ENCODE results near the gene CRYBG1. TPM values are rescaled to one million over a fixed set of nuclear protein-coding genes. Genes with fewer than 3 reads are reported as not detected.

Gene CRYBG1
- total and polyA plus RNA-seq, 10 of the 15 experiments (the other 5 are each of a cell fraction or from before 2014, with no cell fraction given) = 6.5 to 57.0 (median 25.2) TPM

- no peak for FAIRE-seq
- CTCF ChIA-PET = no interaction called here
Observed at GRCh38 chr6:106415921-106416320, 55.4 kb downstream of the CRYBG1 start.

GRCh38 chr6:106417572-106418147 lies 57.1 kb downstream of the CRYBG1 start:
- Histone ChIP-seq H3K79me2 (ENCODE audit: control insufficient read depth, insufficient read depth, low read length) (no peaks in the 10 kb centered on the region), H3K9ac (ENCODE audit: control insufficient read depth, insufficient read depth, low read length) (no peak overlapping the region), H3K36me3 (ENCODE audit: control insufficient read depth in 2 of 2, insufficient read depth in 2 of 2, low read length in 1 of 2) (no peaks in the 10 kb centered on the region), H3K4me2 (ENCODE audit: control insufficient read depth, insufficient read depth) (no peak overlapping the region), H3K4me3 (no peak overlapping the region), H3K9me3 (replicated peaks; ENCODE audit: control insufficient read depth, insufficient read depth, low read length) (no peaks in the 10 kb centered on the region; the same call in 2 of the 3 replicates), H2AFZ (ENCODE audit: control insufficient read depth, low read depth, low read length) (no peak overlapping the region), H3K27me3 (replicated peaks in 1 of 2; ENCODE audit: control insufficient read depth in 2 of 2, insufficient read depth in 2 of 2, low read length in 1 of 2) (0 out of 4 replicates have a peak, but pooled peaks cover 0 to 2% of the 10 kb centered on the region in 2 experiments), H3K4me1 (ENCODE audit: control insufficient read depth, insufficient read depth, low read length) (no peaks in the 10 kb centered on the region), H4K20me1 (ENCODE audit: control insufficient read depth, insufficient read depth) (no peaks in the 10 kb centered on the region), H3K27ac (ENCODE audit: control insufficient read depth, insufficient read depth) (no peak overlapping the region)
- ChIA-PET CTCF (interaction anchor here (1.0 to 1.4 kb wide), 2 partner anchors 20 to 78 kb away, joined by 3 to 4 read pairs; no protein-coding TSS in a partner anchor), RAD21 (ENCODE audit: unreplicated experiment) (no interaction called here), POLR2A (interaction anchor here (0.6 kb wide), 1 partner anchor 123 kb away, joined by 5 read pairs; no protein-coding TSS in a partner anchor), SMC1A (ENCODE audit: uncharacterized antibody, unreplicated experiment) (no interaction called here)
- intact Hi-C loops (cut with micrococcal nuclease; ENCODE audit: unreplicated experiment) (no loop called here), in situ Hi-C loops (cut with MboI) (no loop called here)
- ATAC-seq = no peak
- BruUV-seq (replicated peaks) = no TSS peak
- no peak for TF ChIP-seq NFXL1 (IDR thresholded peaks at IDR 0.05; ENCODE audit: borderline replicate concordance)
- no peak for TF ChIP-seq SMC3 (IDR thresholded peaks at IDR 0.05; ENCODE audit: borderline replicate concordance, low read length)
- FAIRE-seq = no peak
- no peak for DNase-seq (ENCODE audit: low read depth, low spot score)
- 51% methylated on average over 6 of the region's 6 CpGs for WGBS (ENCODE audit: insufficient coverage, insufficient replicate concordance, low lambda C conversion rate, missing lambda C conversion rate)

More at GRCh38 chr6:106415921-106416320, 55.4 kb downstream of the CRYBG1 start:
- H3K9ac ChIP-seq (ENCODE audit: control insufficient read depth, insufficient read depth, low read length) = no peak overlapping the region
- BruUV-seq (replicated peaks) = no TSS peak
- POLR2A ChIA-PET = no interaction called here
- H3K27me3 ChIP-seq (replicated peaks in 1 of 2; ENCODE audit: control insufficient read depth in 2 of 2, insufficient read depth in 2 of 2, low read length in 1 of 2) = 0 out of 4 replicates have a peak, but pooled peaks cover 0 to 2% of the 10 kb centered on the region in 2 experiments
- no peaks in the 10 kb centered on the region for H4K20me1 ChIP-seq (ENCODE audit: control insufficient read depth, insufficient read depth)
- DNase-seq (ENCODE audit: low read depth, low spot score) (no peak), ATAC-seq (no peak)
- SMC1A ChIA-PET (ENCODE audit: uncharacterized antibody, unreplicated experiment) = no interaction called here
- intact Hi-C loops (cut with micrococcal nuclease; ENCODE audit: unreplicated experiment) = no loop called here
- no peak overlapping the region for H3K4me3 ChIP-seq
- H3K9me3 ChIP-seq (replicated peaks; ENCODE audit: control insufficient read depth, insufficient read depth, low read length) = no peaks in the 10 kb centered on the region; the same call in 2 of the 3 replicates
- no peaks in the 10 kb centered on the region for H3K36me3 ChIP-seq (ENCODE audit: control insufficient read depth in 2 of 2, insufficient read depth in 2 of 2, low read length in 1 of 2)
- in situ Hi-C loops (cut with MboI) = no loop called here
- RAD21 ChIA-PET (ENCODE audit: unreplicated experiment) = no interaction called here
- H3K4me1 ChIP-seq (ENCODE audit: control insufficient read depth, insufficient read depth, low read length) = no peaks in the 10 kb centered on the region
- no peaks in the 10 kb centered on the region for H3K79me2 ChIP-seq (ENCODE audit: control insufficient read depth, insufficient read depth, low read length)
- H3K27ac ChIP-seq (ENCODE audit: control insufficient read depth, insufficient read depth) = no peak overlapping the region
- no peak overlapping the region for H3K4me2 ChIP-seq (ENCODE audit: control insufficient read depth, insufficient read depth)
- TF ChIP-seq SMAD1 (IDR thresholded peaks at IDR 0.05; ENCODE audit: low read depth, partially characterized antibody) = no peak
- TF ChIP-seq JUND (IDR thresholded peaks at IDR 0.05; ENCODE audit: low read depth, low read length) = no peak
- WGBS (ENCODE audit: insufficient coverage, insufficient replicate concordance, low lambda C conversion rate, missing lambda C conversion rate) = 40% methylated on average over 4 of the region's 4 CpGs
- H2AFZ ChIP-seq (ENCODE audit: control insufficient read depth, low read depth, low read length) = no peak overlapping the region
